Upper lobe of right lung (tissue), 1 donor: ENCODE data around the gene XG. TPM values are rescaled to one million over a fixed set of nuclear protein-coding genes. Genes with fewer than 3 reads are reported as not detected.

ENCODE experiments used
- ATAC-seq: fragments of 200-7000 bp; cut with Tn5 transposase; one replicate; pipeline ENCODE4 v1.9.1; 2020; ENCODE audit warnings: mild to moderate bottlenecking, moderate library complexity
- DNase-seq: peaks from one replicate; pipeline ENCODE4 v3.0.0-alpha.2; 2020
- H3K27ac ChIP-seq: fragments of 200-600 bp; one replicate; pipeline ENCODE4 v1.8.0; 2022
- H3K27me3 ChIP-seq: fragments of 200-600 bp; one replicate; pipeline ENCODE4 v1.8.0; 2022; ENCODE audit warnings: mild to moderate bottlenecking
- H3K36me3 ChIP-seq: fragments of 200-600 bp; one replicate; pipeline ENCODE4 v1.8.0; 2022
- H3K4me1 ChIP-seq: fragments of 200-600 bp; one replicate; pipeline ENCODE4 v1.8.0; 2022
- H3K4me3 ChIP-seq: fragments of 200-600 bp; one replicate; pipeline ENCODE4 v1.8.0; 2022; ENCODE audit warnings: mild to moderate bottlenecking
- H3K9me3 ChIP-seq: fragments of 200-600 bp; one replicate; pipeline ENCODE4 v1.8.0; 2022
- CTCF ChIP-seq: fragments of 200-600 bp; IDR thresholded peaks from one replicate; pipeline ENCODE4 v1.8.0; 2022; ENCODE audit warnings: antibody characterized with exemption
- intact Hi-C: fragments of 100-400 bp; cut with DNase I; formaldehyde crosslinking; loops from one replicate; pipeline ENCODE4 v1.11.0; 2022
- total RNA-seq: library from RNA; stranded (reverse); fragmentation: NEBNext Ultra II Directional; extraction: Animal tissue kit (Norgen Biotek cat#: 25700); gene quantifications from one replicate; pipeline ENCODE4 v1.2.1, GENCODE V29; 2021
- donor health status: DM: no; HTN: yes; CAD: no; lungs with severe emphysema.

XG gene
- total RNA-seq, 1 donor from 2014 or later = 0.64 TPM

GRCh38 chrX:2817036-2817435 lies 65.2 kb downstream of the XG start:
- intact Hi-C loops = no loop called here
- no peaks in the 10 kb centered on the region for H3K4me1 ChIP-seq
- no peaks in the 10 kb centered on the region for H3K9me3 ChIP-seq
- no peak overlapping the region for H3K27ac ChIP-seq
- H3K36me3 ChIP-seq = no peaks in the 10 kb centered on the region
- ATAC-seq = no peak
- no peaks in the 10 kb centered on the region for H3K27me3 ChIP-seq
- no peak overlapping the region for H3K4me3 ChIP-seq
- no peak for DNase-seq
- no peak for TF ChIP-seq CTCF

- DNase-seq (no peak), ATAC-seq (no peak)
- Histone ChIP-seq H3K4me3 (no peak overlapping the region), H3K27me3 (no peaks in the 10 kb centered on the region), H3K36me3 (no peaks in the 10 kb centered on the region), H3K9me3 (no peaks in the 10 kb centered on the region), H3K4me1 (no peaks in the 10 kb centered on the region), H3K27ac (no peak overlapping the region)
- TF ChIP-seq CTCF = peak; percentile 45
- intact Hi-C loops = no loop called here
These were observed 67.7 kb downstream of the XG start for GRCh38 chrX:2819345-2820135.

- no peak overlapping the region for H3K27ac ChIP-seq
- no peak for TF ChIP-seq CTCF
- DNase-seq = no peak
- H3K4me3 ChIP-seq = no peak overlapping the region
- intact Hi-C loops = no loop called here
- no peaks in the 10 kb centered on the region for H3K27me3 ChIP-seq
- no peaks in the 10 kb centered on the region for H3K4me1 ChIP-seq
- no peaks in the 10 kb centered on the region for H3K36me3 ChIP-seq
- ATAC-seq = no peak
- no peaks in the 10 kb centered on the region for H3K9me3 ChIP-seq
These were observed 68.4 kb downstream of the XG start for GRCh38 chrX:2820136-2820771.

- Histone ChIP-seq H3K9me3 (no peaks in the 10 kb centered on the region), H3K36me3 (no peaks in the 10 kb centered on the region), H3K4me1 (no peaks in the 10 kb centered on the region), H3K27me3 (no peaks in the 10 kb centered on the region), H3K27ac (no peak overlapping the region), H3K4me3 (no peak overlapping the region)
- ATAC-seq = no peak
- DNase-seq = no peak
- TF ChIP-seq CTCF = no peak
- intact Hi-C loops = no loop called here
These were observed 72.1 kb downstream of the XG start for GRCh38 chrX:2823795-2824386.

GRCh38 chrX:2824886-2825285 lies 73.0 kb downstream of the XG start:
- no peaks in the 10 kb centered on the region for H3K36me3 ChIP-seq
- no peak for DNase-seq
- H3K27me3 ChIP-seq = no peaks in the 10 kb centered on the region
- intact Hi-C loops = no loop called here
- no peak for TF ChIP-seq CTCF
- no peak overlapping the region for H3K27ac ChIP-seq
- ATAC-seq = no peak
- H3K4me1 ChIP-seq = no peaks in the 10 kb centered on the region
- H3K4me3 ChIP-seq = no peak overlapping the region
- no peaks in the 10 kb centered on the region for H3K9me3 ChIP-seq
